ENCODE results near the gene DCT. TPM values are rescaled to one million over a fixed set of nuclear protein-coding genes. Genes with fewer than 3 reads are reported as not detected.

The DCT gene
- total and polyA plus RNA-seq, 2 of the 4 experiments (the other 2 are of a cell fraction) = not detected

DNA sequence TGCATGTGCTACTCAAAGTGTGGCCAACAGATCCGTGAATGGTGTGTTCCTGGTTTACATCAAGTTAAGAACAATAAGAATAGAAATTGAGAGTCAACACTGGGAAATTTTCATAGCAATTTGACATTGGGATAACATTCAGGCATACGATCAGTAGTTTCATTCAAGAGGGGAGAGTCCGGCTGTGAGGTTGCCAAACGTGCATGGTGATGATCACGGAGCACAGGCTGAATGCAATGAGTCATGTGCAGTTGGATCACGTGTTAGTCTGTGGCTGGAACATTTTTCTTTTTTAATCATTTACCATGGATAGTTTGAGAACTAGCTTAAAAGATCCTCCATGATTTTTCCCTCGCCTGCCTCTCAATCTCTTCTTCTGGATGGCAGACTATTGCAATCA lies 2.5 kb upstream of the DCT start:
- CTCF ChIA-PET = no interaction called here
- POLR2A ChIA-PET (ENCODE audit: unreplicated experiment) = no interaction called here
- Histone ChIP-seq H2BK15ac (ENCODE audit: low read depth, low read length) (no peak overlapping the region), H3K79me1 (ENCODE audit: low read depth in 1 of 2, low read length in 2 of 2) (no peaks in the 10 kb centered on the region), H2BK20ac (ENCODE audit: low read depth, low read length) (no peak overlapping the region), H3K4me2 (ENCODE audit: low read depth, low read length) (no peak overlapping the region), H3K9me1 (ENCODE audit: insufficient read depth, low read length) (no peaks in the 10 kb centered on the region), H3K4ac (ENCODE audit: low read depth, low read length) (no peak overlapping the region), H3K9ac (ENCODE audit: low read depth, low read length) (no peak overlapping the region), H2BK5ac (ENCODE audit: low read depth, low read length, poor library complexity, severe bottlenecking) (no peak overlapping the region), H4K20me1 (ENCODE audit: insufficient read depth, low read length) (no peaks in the 10 kb centered on the region), H3K18ac (ENCODE audit: low read depth, low read length) (no peak overlapping the region), H3K36me3 (ENCODE audit: control insufficient read depth, insufficient read depth, low read length) (no peaks in the 10 kb centered on the region), H2AK9ac (replicated peaks; ENCODE audit: low read depth, low read length, poor library complexity) (no peak overlapping the region), H3K4me1 (ENCODE audit: control insufficient read depth, insufficient read depth, low read length) (no peaks in the 10 kb centered on the region), H3K14ac (replicated peaks; ENCODE audit: low read depth, low read length) (no peak overlapping the region), H4K91ac (ENCODE audit: insufficient read depth, low read depth, low read length) (no peak overlapping the region), H3K4me3 (ENCODE audit: insufficient read depth, low read depth, low read length) (no peak overlapping the region), H3K27me3 (ENCODE audit: control insufficient read depth, insufficient read depth, low read length) (peaks cover 5% of the 10 kb centered on the region), H2AK5ac (ENCODE audit: low read depth, low read length) (no peak overlapping the region), H4K8ac (ENCODE audit: low read depth in 2 of 2, low read length in 2 of 2) (no peak overlapping the region), H3K56ac (ENCODE audit: extremely low read depth, insufficient read depth, low read length) (no peak overlapping the region), H2BK120ac (ENCODE audit: low read depth, low read length) (no peak overlapping the region), H3K23ac (ENCODE audit: low read depth, low read length) (no peak overlapping the region), H4K5ac (ENCODE audit: low read depth, low read length) (no peak overlapping the region), H3K9me3 (ENCODE audit: control insufficient read depth, insufficient read depth, low read length) (no peaks in the 10 kb centered on the region), H2AFZ (replicated peaks; ENCODE audit: low read length, poor library complexity) (no peak overlapping the region), H3K27ac (ENCODE audit: insufficient read depth, low read length) (no peak overlapping the region)
- dilution Hi-C loops (cut with HindIII; ENCODE audit: low sequenced_read_pairs, unreplicated experiment) (no loop called here), in situ Hi-C loops (cut with MboI; ENCODE audit: low sequenced_read_pairs) (no loop called here), intact Hi-C loops (cut with micrococcal nuclease) (no loop called here)
- TF ChIP-seq CHD1 (IDR thresholded peaks at IDR 0.05; ENCODE audit: low read depth, low read length) = no peak
- no peak for TF ChIP-seq RAD21 (IDR thresholded peaks at IDR 0.05; ENCODE audit: low read length)
- TF ChIP-seq CEBPB (IDR thresholded peaks at IDR 0.05; ENCODE audit: low read depth, low read length) = no peak
- no peak for TF ChIP-seq POLR2A (IDR thresholded peaks at IDR 0.05; ENCODE audit: low read depth, low read length)
- TF ChIP-seq FOS (IDR thresholded peaks at IDR 0.05; ENCODE audit: low read depth, low read length) = peak; percentile 10; the same call in 1 of the 2 replicates
- TF ChIP-seq BHLHE40 (IDR thresholded peaks at IDR 0.05; ENCODE audit: low read depth, low read length) = peak; percentile 82
- no peak for TF ChIP-seq MAZ (IDR thresholded peaks at IDR 0.05; ENCODE audit: borderline replicate concordance, low read depth, low read length)
- no peak for TF ChIP-seq SMC3 (IDR thresholded peaks at IDR 0.05; ENCODE audit: low read depth, low read length)
- TF ChIP-seq, protein P1, sequence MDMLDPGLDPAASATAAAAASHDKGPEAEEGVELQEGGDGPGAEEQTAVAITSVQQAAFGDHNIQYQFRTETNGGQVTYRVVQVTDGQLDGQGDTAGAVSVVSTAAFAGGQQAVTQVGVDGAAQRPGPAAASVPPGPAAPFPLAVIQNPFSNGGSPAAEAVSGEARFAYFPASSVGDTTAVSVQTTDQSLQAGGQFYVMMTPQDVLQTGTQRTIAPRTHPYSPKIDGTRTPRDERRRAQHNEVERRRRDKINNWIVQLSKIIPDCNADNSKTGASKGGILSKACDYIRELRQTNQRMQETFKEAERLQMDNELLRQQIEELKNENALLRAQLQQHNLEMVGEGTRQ (IDR thresholded peaks at IDR 0.05; ENCODE audit: low read depth, low read length) = peak; percentile 86
- no peak for TF ChIP-seq RFX5 (IDR thresholded peaks at IDR 0.05; ENCODE audit: low read depth, low read length)
- TF ChIP-seq NFE2L2 (IDR thresholded peaks at IDR 0.05; ENCODE audit: low read depth, low read length) = no peak
- TF ChIP-seq ELK1 (IDR thresholded peaks at IDR 0.05; ENCODE audit: borderline replicate concordance, low read depth, low read length) = no peak
- TF ChIP-seq MAFK (IDR thresholded peaks at IDR 0.05; ENCODE audit: low read depth, low read length) = no peak
- no peak for TF ChIP-seq MXI1 (IDR thresholded peaks at IDR 0.05; ENCODE audit: borderline replicate concordance, low read depth, low read length)
- TF ChIP-seq, protein P2, sequence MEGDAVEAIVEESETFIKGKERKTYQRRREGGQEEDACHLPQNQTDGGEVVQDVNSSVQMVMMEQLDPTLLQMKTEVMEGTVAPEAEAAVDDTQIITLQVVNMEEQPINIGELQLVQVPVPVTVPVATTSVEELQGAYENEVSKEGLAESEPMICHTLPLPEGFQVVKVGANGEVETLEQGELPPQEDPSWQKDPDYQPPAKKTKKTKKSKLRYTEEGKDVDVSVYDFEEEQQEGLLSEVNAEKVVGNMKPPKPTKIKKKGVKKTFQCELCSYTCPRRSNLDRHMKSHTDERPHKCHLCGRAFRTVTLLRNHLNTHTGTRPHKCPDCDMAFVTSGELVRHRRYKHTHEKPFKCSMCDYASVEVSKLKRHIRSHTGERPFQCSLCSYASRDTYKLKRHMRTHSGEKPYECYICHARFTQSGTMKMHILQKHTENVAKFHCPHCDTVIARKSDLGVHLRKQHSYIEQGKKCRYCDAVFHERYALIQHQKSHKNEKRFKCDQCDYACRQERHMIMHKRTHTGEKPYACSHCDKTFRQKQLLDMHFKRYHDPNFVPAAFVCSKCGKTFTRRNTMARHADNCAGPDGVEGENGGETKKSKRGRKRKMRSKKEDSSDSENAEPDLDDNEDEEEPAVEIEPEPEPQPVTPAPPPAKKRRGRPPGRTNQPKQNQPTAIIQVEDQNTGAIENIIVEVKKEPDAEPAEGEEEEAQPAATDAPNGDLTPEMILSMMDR (conservative IDR thresholded peaks at IDR 0.05; ENCODE audit: low read depth, low read length) = no peak
- TF ChIP-seq RCOR1 (IDR thresholded peaks at IDR 0.05; ENCODE audit: insufficient replicate concordance, low read length) = no peak
- DNase-seq (peak; percentile 66), ATAC-seq (ENCODE audit: low read depth) (no peak; the same call in 1 of the 2 replicates)
- WGBS, 2 experiments (ENCODE audit: extremely low coverage in 2 of 2, insufficient read length in 1 of 2) = 100% methylated on average over 1 of the region's 7 CpGs; no CpG with 5 or more reads in 1 of the 2 experiments
- BruUV-seq (replicated peaks) = no TSS peak

Data from IMR-90 (cell line).